GM18507 (cell line): Measurements from ENCODE around the gene ADD1.

Experiments used
- DNase-seq: peaks from one replicate; pipeline ENCODE4 v3.0.0; 2011; ENCODE audit warnings: low read depth; ENCODE audit not compliant: insufficient read length; ENCODE audit errors: extremely low spot score
- FAIRE-seq: peaks from 2 replicates; lab custom pipeline; 2011; peaks lifted over from hg19 to GRCh38; lab: Jason Lieb, UNC

The ADD1 gene

DNA sequence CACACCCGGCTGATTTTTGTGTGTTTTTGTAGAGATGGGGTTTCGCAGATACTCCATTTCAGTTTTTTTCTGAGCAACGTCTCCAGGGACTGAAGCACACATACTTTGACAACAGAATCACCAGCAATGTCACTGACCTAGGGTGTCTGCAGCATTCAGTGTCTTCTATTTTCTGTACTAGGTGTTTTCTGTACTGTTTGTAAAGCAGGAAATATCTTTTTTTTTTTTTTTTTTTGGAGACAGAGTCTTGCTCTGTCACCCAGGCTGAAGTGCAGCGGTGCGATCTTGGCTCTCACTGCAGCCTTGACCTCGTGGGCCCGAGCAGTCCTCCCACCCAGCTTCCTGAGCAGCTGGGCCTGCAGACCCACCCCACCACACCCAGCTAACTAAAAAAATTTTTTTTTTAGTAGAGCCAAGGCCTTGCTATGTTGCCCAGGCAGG lies 8.9 kb downstream of the ADD1 start:
- FAIRE-seq, result peak; percentile 56
- no peak for DNase-seq

DNA sequence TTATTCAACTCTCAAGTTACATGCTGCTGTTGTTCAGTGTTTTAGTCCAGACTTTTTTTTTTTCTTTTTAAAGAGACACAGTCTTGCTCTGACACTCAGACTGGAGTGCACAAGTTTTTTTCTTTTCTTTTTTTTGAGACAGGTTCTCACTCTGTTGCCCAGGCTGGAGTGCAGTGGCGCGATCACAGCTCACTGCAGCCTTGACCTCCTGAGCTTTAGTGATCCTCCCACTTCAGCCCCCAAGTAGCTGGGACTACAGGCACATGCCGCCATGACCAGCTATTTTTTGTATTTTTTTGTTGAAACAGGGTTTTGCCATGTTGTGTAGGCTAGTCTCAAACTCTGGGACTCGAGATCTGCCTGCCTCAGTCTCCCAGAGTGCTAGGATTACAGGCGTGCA lies 11.9 kb downstream of the ADD1 start:
- FAIRE-seq, result no peak
- DNase-seq, result no peak

DNA sequence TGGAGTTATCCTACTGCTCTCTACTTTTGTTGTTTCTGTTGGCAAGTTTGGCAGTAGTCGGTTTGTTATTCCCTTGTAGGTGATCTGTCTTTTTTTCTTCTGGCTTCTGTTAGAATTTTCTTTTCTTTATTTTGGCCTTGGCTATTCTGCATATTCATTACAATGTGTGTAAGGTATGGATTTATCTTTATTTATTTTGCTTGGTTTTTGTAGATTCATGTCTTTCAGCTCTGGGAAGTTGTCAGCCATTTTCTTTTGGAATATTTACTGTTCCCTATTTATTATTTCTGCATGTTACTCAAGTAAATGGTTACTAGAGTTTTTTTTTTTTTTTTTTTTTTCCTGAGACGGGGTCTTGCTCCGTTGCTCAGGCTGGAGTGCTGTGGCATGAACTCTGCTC lies 12.6 kb downstream of the ADD1 start:
- FAIRE-seq (no peak), DNase-seq (no peak)

DNA sequence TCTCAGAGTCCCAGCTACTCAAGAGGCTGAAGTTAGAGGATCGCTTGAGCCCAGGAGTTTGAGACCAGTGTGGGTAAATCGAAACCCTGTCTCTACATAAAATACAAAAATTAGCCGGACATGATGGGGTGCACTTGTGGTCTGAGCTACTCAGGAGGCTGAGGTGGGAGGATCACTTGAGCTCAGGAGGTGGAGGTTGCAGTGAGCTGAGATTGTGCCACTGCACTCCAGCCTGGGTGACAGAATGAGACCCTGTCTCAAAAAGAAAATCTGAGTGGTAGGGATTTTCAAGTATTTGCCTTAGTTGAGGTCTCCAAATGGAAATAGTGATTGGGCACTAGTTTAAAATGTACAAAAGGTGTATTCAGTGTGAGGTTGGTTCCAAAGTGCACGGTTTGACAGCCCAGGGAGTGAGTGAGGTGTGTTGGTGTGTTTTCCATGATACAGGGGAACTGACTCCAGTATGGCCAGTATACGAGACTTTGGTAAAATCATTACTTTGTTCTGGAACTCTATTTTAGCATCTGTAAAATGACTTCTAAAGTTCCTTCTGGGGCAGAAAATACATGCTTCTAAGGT lies 13.8 kb downstream of the ADD1 start:
- no peak for DNase-seq
- no peak for FAIRE-seq

DNA sequence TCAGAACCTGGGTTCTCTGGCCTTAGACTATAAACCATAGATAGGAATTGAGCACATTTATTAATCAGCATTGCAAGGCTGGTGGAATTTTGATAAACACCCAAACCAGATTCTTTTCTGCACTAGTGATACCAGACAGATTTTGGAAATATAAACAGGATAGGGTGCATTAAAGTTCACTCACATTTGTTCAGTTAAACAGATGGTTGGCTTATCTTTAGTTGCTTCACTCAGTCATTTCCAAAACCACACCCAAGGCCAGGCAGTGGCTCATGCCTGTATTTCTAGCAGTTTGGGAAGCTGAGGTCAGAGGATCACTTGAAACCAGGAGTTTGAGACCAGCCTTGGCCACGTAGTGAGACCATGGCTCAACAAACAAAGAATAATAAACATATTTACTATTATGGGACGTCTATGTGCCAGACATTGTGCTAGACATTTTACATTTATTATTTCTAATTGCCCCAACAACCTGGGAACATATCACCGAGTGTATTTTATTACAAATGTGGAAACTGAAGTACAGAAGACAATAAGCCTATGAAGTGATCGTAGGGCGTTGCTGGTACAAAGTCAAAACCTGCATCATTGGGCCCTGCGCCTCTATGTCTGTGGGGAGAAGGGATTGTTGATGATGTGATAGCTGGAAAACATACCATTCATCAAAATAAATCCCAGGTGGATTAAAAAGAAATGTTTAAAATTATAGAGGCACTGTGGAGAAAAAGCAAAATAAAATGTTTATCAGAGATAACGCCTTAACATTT lies 15.0 kb downstream of the ADD1 start:
- no peak for FAIRE-seq
- DNase-seq, result no peak

DNA sequence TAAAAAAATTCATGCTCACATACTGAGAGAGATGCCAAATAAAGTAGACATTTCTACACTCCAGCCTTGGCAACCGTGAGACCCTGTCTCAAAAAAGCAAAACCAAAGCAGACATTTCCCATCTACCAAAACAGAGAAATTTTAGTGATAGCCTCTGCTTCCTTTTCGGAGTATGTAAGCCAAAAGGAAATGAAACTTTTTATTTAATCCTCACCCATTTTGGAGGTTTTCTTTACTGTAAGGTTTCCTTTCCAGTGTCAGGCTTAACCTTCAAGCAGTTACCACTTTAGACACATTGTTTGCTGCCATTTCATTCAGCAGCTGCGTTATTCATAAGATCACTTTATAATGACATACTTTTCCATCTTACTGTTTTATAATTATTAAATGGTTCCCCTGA lies 15.9 kb downstream of the ADD1 start:
- peak; percentile 73 for FAIRE-seq
- no peak for DNase-seq

DNA sequence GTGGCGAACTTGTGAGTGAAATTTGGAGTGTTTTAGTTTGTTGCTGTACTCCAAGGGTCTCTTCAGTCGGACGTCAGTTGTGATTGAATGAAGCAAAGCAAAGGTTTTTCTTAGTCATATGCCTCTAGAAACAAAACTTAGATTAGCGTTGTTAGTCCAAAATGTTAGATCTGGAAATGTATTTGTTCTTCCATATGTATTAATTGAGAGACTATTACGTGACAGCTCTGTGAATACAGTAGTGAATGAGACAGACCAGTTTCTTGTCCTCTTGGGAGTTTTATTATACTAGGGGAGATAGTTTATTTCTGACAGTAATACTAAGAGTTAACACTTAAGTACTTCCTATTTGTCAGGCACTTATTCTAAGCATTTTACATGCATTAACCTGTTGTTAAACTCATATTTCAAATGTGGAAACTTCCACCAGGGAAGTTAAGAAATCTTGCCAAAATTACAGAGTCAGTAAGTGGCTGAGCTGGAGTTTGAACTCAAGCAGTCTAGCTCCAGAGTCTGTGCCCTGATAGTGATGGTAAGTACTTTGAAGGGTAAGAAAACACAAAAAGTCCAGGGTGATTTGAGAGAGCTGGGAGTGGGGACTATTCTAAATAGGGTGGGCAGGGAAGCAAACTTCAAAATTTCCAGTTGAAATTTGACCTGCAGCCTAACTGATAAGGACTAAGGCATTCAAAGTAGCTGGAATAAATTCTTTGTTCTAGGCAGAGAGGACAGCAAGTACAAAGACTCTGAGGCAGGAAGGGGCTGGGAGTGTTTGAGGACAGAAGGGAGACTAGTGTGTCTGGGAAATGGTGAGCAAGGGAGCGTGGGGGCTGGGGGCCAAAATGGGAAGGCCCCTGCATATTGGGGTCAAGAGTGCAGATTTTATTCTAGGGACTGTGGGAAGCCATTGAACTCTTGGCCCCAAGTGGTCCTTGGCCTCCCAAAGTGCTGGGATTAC lies 17.0 kb downstream of the ADD1 start:
- FAIRE-seq, result no peak
- DNase-seq, result no peak

DNA sequence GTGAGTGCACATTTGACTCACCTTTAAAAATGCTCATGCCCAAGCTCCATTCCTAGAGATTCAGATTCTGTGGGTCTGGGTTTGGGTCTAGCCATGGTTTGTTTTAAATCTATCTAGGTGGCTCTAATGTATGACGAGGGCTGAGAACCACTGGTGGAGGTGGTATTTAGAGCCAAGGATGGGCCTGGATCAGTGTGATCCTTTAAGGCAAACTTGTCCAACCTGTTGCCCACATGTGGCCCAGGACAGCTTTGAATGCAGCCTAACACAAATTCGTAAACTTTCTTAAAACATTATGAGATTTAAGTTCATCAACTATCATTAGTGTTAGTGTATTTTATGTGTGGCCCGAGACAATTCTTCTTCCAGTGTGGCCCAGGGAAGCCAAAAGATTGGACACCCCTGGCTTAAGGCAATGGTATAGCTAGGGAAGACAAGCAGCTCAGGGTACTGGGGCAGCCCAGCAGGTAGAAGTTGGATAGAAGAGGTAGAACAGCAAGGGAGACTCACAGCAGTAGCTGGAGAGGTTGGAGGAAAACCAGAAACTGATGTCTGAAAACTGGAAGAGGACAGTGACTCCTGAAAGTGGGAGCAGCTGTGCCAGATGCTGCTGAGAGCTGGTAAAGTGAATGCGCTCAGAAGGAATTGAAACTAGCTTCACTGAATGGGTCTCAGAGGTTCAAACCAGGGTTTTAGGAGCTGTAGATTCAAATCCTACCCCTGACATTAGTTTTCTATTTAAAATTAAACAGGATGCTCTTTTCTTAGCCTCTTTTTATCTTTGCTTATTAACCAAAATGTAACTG lies 18.2 kb downstream of the ADD1 start:
- DNase-seq (no peak), FAIRE-seq (peak; percentile 72)

DNA sequence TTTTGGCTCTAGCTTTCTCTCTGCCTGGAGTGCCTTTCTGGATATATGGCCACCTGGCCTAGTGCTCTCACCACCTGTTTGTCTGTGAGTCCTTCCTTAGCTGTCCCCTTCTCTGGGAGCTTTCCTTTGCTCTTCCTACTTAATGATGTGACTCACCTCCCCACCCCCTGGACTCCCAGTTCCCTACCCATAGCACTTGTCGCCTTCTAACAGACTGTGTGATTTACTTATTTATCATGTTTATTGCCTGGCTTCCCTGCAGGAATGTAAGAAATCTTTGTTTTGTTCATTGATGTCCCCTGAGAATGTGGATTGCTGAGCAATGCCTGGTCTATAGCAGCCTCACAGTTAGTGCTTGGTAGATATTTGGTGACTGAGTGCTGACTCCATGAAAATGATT lies 18.9 kb downstream of the ADD1 start:
- peak; percentile 47 for FAIRE-seq
- no peak for DNase-seq

DNA sequence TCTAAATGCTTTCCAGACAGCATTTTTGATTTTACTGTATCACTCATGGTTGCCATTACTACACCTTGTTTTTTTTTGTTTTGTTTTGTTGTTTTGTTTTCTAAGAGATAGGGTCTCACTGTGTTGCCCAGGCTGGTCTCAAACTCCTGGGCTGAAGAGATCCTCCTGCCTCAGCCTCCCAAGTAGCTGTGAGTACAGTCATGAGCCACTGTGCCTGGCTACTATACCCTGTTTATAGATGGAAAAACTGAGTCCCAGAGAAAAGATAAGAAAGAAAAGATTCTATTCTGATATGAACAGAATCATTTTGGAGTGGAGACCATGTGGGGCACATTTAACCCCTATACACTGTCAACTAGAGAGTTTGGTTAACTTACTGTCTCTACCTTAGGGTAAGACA lies 20.0 kb downstream of the ADD1 start:
- DNase-seq, result no peak
- no peak for FAIRE-seq

DNA sequence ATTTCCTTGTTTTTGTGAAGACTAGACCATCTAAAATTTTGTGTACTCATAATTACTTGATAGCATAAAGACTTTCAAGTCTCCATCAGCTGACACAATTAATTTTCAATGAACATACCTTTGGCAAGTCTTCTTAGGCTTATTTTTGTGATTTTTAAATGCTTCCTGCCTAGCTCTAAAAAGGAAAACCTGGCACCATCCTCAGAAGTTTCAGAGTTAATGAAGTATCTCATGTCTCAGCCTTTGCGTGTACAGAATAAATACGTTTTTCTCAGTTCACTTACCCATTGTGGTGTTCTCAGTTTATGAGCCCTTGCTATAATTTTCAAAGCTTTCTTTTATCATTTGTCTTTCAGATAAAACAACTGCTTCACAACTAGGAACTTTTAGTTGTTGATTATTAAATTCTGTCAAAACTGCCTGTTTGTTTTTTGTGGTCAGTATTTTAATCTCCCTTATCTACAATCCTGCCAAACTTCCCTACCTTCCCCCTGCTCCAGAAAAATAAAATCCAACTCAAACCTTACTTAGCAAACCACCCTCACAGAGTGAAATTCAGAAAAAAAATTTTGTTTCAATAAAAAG lies 21.6 kb downstream of the ADD1 start:
- no peak for FAIRE-seq

DNA sequence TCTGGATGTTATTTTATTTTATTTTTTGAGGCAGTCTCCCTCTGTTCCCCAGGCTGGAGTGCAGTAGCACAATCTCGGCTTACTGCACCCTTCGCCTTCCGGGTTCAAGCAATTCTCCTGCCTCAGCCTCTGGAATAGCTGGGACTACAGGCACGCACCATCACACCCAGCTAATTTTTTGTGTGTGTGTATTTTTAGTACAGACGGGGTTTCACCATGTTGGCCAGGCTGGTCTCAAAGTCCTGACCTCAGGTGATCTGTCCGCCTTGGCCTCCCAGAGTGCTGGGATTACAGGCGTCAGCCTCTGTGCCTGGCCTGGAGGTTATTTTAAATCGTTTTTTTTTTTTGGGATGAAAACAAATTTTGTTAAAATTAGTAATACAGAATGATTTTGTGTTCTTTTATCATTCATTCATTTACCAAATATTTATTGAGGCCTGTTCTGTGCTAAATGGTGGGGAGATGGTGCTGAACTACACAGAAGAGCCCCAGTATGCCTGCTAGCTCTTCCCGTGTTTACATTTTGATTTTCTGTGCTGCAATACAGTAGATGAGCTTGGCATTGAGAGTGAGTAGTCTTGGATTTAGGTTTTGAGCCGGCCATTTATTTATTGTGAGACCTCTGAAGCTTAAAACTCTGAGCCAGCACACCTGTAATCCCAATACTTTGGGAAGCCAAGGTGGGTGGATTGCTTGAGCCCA lies 22.7 kb downstream of the ADD1 start:
- DNase-seq, result no peak
- no peak for FAIRE-seq

More for the DNA sequence above, 21.6 kb downstream of the ADD1 start:
- DNase-seq, result no peak

DNA sequence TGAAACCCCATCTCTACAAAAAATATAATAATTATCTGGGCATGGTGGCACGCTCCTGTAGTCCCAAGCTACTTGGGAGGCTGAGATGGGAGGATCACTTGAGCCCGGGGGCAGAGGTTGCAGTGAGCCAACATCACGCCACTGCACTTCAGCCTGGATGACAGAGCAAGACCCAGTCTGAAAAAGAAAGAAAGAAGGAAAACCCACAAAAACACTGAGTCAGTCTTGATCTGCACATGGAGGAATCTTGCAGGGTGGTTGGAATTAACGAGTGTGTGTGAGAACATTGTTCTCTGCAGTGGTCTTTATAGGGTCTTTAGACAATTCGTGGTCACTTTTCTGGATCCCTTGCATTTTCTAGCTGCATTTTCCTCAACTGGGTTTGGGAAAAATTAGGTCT lies 23.2 kb downstream of the ADD1 start:
- FAIRE-seq (no peak), DNase-seq (no peak)

DNA sequence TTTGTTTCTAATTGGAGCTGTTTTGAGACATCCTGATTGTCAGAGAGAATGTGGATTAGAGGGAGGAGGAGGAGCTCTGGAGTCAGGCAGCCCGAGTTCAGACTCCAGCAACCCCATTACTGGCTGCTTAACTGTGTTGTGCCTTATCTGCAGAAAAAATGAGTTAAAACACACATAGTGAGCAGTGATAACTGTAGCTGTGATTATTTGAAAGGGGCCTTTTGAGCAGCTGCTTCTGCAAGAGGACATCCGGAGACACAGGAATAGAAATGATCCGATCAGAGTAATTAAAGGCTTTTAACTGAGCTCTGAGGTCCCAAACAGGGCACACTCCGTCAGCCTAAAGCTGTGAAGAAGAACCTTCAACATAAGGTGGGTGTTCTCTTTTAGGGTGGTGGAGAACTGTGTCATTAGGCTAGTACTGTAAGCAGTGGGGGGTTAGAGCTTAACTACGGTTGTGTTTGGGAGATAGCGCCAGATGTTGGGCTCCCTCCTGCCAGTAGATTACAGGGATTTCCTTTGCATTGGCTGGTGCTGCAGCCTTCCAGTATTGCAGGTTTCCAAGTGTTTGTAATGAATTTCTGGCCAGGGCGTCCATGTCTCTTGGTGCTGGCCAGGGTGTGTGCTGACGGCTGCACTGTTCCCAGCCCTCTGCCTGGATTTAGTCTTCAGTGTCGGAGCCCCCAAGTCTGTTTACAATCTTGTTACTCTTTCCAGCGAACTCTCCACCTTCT lies 24.3 kb downstream of the ADD1 start:
- DNase-seq (no peak), FAIRE-seq (no peak)

DNA sequence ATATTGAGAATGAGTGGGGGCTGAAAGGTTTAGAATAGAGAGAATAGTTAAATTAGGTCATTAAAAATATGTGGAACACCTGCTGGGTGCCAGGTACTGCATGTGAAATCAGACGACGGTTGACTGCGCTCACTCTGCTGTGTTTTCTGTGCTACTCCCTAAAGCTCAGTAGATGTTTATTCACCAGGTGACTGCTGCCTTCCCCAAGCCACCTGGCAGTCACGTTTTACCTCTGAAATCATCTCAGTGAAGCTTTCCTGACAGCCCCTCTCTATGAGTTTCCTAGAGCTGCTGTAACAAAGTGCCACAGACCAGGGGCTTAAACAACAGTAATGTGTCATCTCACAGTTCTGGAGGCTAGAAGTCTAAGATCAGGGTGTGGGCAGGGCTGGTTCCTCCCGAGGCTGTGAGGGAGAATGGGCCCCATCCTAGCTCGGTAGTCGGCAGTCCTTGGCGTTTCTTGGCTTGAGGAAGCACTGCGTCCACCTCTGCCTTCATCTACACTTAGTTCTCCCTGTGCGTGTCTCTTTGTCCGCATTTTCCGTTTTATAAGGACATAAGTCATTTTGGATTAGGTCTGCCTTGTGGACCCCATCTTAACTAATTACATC lies 25.3 kb downstream of the ADD1 start:
- DNase-seq (no peak), FAIRE-seq (no peak)

DNA sequence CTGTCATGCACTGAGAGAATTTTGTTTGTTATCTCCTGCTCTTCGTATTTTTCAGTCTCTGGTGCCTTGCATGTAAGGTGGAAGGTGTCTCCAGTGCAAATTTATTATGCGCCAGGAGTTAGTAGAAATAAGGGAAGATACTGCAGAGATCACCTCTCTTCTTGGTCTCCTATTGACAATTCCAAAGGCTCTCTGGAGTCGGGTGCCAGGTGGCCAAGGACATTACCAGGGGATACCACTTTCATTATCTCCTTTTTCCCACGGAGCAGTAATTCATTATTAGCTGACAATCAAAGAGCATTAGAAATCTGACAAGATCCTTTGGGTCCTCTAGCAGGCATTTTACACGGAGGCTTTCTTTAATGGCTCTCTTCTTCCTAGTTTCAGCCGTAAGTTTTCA lies 26.0 kb downstream of the ADD1 start:
- no peak for FAIRE-seq
- DNase-seq, result no peak

DNA sequence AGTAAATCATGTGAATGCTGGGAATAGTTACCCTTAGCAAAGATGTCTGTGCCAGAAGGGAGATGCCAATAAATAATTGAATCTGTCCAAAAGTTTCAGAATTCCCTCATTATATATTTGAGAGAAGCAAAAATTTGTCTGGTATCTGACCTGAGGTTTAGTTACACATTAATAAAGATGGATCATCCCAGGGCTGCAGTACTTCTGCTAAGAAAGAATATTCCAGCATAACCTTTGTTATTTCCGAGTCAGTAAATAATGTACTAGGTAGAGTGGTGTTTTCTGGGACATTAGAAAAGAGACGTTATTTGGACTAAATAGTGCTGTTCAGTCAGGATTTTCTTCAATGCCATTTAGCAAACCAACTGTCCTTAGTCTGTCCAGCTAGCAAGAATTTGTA lies 26.4 kb downstream of the ADD1 start:
- FAIRE-seq (no peak), DNase-seq (no peak)

DNA sequence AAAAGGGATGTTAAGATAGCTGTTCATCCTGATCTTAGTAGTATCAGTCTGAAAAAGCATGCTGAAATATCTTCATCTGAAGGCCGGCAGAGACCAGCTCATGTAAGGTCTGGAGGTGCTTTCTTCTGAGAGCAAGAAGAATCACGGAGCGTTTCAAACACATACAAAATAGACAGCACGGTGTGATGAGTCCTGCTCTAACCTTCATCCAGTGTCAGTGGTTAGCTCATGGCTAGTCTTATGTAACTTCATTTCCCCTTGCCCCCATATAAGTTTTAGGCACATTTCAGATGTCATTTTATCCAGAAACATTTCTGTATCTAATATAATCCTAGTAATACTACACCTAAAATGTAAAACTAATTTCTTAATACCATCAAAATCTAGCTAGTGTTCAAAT lies 27.8 kb downstream of the ADD1 start:
- no peak for DNase-seq
- FAIRE-seq, result no peak
